ENCODE measurements around the gene SPATA3.
"Not testable (repeated sequence)": the region's sequence is repeated elsewhere in the genome, so short reads cannot be mapped to it uniquely, and the experiment has no call there.

Gene SPATA3

GRCh38 chr2:231018184-231018583 is 22.3 kb downstream of the SPATA3 start:
- no peak overlapping the region for H3K4me3 ChIP-seq (replicated peaks; ENCODE audit: low read depth, low read length)
- DNase-seq (ENCODE audit: extremely low read depth, low read depth) = no peak
- TF ChIP-seq CTCF (IDR thresholded peaks at IDR 0.05; ENCODE audit: low read depth, low read length, missing control alignments) = no peak

DNA sequence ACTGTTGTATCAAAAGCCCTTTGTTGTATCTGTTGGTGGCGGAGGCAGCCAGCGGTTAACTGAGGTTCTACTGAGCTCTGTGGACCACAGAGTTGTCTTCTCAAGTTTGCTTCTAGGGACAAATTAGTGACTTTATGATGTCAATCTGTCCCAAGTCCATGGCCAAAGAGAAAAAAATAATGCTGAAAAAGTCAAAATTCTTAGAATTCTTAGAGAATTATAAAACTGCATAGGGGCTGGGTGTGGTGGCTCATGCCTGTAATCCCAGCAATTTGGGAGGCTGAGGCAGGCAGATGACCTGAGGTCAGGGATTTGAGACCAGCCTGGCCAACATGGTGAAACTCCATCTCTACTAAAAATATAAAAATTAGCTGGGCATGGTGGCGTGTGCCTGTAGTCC is 29.1 kb downstream of the SPATA3 start:
- H3K4me3 ChIP-seq (replicated peaks; ENCODE audit: low read depth, low read length); DNase-seq (ENCODE audit: extremely low read depth, low read depth): not testable (repeated sequence)

GRCh38 chr2:231028889-231029288 is 33.0 kb downstream of the SPATA3 start:
- H3K4me3 ChIP-seq (replicated peaks; ENCODE audit: low read depth, low read length) = no peak overlapping the region
- DNase-seq (ENCODE audit: extremely low read depth, low read depth) = no peak
- TF ChIP-seq CTCF (IDR thresholded peaks at IDR 0.05; ENCODE audit: low read depth, low read length, missing control alignments) = no peak

DNA sequence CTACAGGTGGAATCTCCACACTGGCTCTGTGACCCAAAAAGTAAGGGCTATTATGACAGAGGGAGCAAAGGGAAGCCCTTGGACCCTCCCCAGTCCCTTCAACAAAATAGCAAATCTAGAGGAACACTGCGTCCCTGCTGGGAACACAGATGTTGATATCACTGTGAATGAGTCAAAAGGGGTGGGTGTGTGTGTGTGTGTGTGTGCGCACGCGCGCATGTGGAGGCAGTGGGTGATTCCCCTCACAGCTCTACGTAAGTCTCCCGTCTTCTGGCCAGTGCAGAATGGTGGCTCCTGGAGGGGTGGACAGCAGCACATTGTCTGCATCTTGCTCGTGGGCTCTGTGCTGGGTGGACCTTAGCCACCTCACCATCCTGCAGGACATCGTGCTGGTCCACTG is 33.6 kb downstream of the SPATA3 start:
- no peak for DNase-seq (ENCODE audit: extremely low read depth, low read depth)
- H3K4me3 ChIP-seq (replicated peaks; ENCODE audit: low read depth, low read length) = no peak overlapping the region
- no peak for TF ChIP-seq CTCF (IDR thresholded peaks at IDR 0.05; ENCODE audit: low read depth, low read length, missing control alignments)

DNA sequence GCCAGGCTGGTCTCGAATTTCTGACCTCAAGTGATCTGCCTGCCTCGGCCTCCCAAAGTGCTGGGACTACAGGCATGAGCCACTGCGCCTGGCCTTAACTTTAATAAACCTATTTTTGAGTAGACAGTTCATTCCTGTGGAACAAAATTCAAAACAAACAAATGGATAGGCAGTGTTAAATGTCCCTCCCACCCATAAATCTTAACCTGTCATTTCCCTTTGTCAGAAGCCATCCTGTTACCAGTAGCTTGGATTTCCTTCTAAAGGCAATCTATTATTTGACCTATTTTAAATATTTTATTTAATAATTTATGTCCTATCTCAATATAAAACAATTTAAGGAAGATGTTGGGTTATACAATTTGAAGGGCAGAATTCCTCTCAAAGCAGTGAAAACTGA is 34.8 kb downstream of the SPATA3 start:
- TF ChIP-seq CTCF (IDR thresholded peaks at IDR 0.05; ENCODE audit: low read depth, low read length, missing control alignments) = no peak
- no peak for DNase-seq (ENCODE audit: extremely low read depth, low read depth)
- H3K4me3 ChIP-seq (replicated peaks; ENCODE audit: low read depth, low read length) = no peak overlapping the region

- DNase-seq (ENCODE audit: extremely low read depth, low read depth) = no peak
- no peak overlapping the region for H3K4me3 ChIP-seq (replicated peaks; ENCODE audit: low read depth, low read length)
- no peak for TF ChIP-seq CTCF (IDR thresholded peaks at IDR 0.05; ENCODE audit: low read depth, low read length, missing control alignments)
Measured at GRCh38 chr2:231032575-231033140, 36.7 kb downstream of the SPATA3 start.

DNA sequence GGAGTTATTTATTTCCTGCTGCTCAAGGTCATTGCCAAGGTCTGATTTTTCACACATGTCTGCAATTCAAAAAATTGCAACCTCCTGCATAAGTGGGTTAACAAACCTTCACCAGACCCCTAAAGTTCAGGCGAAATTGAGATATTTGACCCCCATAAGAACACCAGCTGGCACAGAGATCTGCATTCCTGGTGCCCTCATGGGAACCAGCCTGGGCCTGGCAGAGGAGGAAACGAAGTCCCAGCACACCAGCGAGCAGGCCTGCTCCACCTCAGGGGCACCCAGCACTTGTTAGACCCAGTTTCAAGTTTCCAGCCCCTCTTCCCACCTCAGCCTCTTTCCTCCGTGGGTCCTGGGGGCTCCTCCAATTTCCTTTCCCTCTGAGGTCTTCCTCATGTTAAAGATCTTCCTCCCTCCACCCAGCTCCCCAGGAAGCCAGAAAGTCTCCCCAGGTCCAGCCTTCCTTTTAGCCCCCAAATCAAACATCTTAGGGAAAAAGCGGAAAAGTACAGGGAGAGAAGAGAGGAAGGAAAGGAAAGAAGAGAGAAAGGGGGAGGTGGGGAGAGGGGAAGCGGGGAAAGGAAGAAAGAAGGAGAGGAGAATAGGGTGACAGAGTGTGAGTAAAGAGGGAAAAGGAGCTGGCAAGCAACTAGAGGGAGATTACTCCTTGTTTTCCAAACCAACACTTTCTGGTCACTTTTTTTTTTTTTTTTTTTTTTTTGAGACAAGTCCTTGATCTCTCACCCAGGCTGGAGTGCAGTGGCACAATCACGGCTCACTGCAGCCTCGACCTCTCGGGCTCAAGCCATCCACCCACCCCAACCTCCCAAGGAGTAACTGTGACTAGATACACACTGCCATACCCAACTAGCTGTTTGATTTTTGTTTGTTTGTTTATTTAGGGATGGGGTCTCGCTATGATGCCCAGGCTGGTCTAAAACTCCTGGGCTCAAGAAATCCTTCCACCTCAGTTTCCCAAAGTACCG is 37.5 kb downstream of the SPATA3 start:
- TF ChIP-seq CTCF (IDR thresholded peaks at IDR 0.05; ENCODE audit: low read depth, low read length, missing control alignments) = no peak
- no peak overlapping the region for H3K4me3 ChIP-seq (replicated peaks; ENCODE audit: low read depth, low read length)
- no peak for DNase-seq (ENCODE audit: extremely low read depth, low read depth)

Data from HFF-Myc (cell line).